H9 (cell line): Measurements from ENCODE around the gene CCDC172. TPM values are rescaled to one million over a fixed set of nuclear protein-coding genes. Genes with fewer than 3 reads are reported as not detected.

Experiments
- DNase-seq: peaks from one replicate; pipeline ENCODE4 v3.0.0-alpha.2; 2017
- H2AFZ ChIP-seq: one replicate; pipeline ENCODE4 v1.6.1; 2013; ENCODE audit warnings: mild to moderate bottlenecking, low read length, control low read depth, moderate library complexity
- H2AK5ac ChIP-seq: 2 replicates; pipeline ENCODE4 v1.6.1; 2013; ENCODE audit warnings: low read length, control low read depth, mixed read lengths; ENCODE audit not compliant: insufficient read length
- H2BK120ac ChIP-seq: one replicate; pipeline ENCODE4 v1.6.1; 2013; ENCODE audit warnings: low read depth, mild to moderate bottlenecking, low read length, control low read depth, inconsistent platforms; ENCODE audit not compliant: poor library complexity, severe bottlenecking
- H2BK12ac ChIP-seq: 2 replicates; pipeline ENCODE4 v1.6.1; 2013; ENCODE audit warnings: low read length, control low read depth, mixed read lengths, low read depth; ENCODE audit not compliant: insufficient read length
- H2BK15ac ChIP-seq: 2 replicates; pipeline ENCODE4 v1.6.1; 2013; ENCODE audit warnings: low read depth, low read length, control low read depth
- H2BK20ac ChIP-seq: one replicate; pipeline ENCODE4 v1.6.1; 2013; ENCODE audit warnings: low read depth, mild to moderate bottlenecking, low read length, control low read depth, inconsistent platforms; ENCODE audit not compliant: poor library complexity, severe bottlenecking
- H2BK5ac ChIP-seq: 2 replicates; pipeline ENCODE4 v1.6.1; 2013; ENCODE audit warnings: low read length, control low read depth, mixed read lengths; ENCODE audit not compliant: insufficient read length
- H3K14ac ChIP-seq: 2 replicates; pipeline ENCODE4 v1.6.1; 2013; ENCODE audit warnings: low read length, control low read depth; ENCODE audit not compliant: insufficient read depth
- H3K18ac ChIP-seq: 2 replicates; pipeline ENCODE4 v1.6.1; 2013; ENCODE audit warnings: low read depth, mild to moderate bottlenecking, mixed read lengths, low read length, control low read depth; ENCODE audit not compliant: insufficient read length
- H3K23ac ChIP-seq: 2 replicates; pipeline ENCODE4 v1.6.1; 2013; ENCODE audit warnings: low read length, control low read depth, mixed read lengths, low read depth; ENCODE audit not compliant: insufficient read length
- H3K23me2 ChIP-seq: 2 replicates; pipeline ENCODE4 v1.6.1; 2013; ENCODE audit warnings: low read depth, mild to moderate bottlenecking, mixed read lengths, low read length, control low read depth; ENCODE audit not compliant: insufficient read length, poor library complexity, severe bottlenecking
- H3K27ac ChIP-seq: 2 replicates; pipeline ENCODE4 v1.5.1; 2013; ENCODE audit warnings: low read length, control low read depth, mixed read lengths, low read depth; ENCODE audit not compliant: insufficient read length
- H3K27me3 ChIP-seq: 2 replicates; pipeline ENCODE4 v1.6.1; 2013; ENCODE audit warnings: low read length, control low read depth, inconsistent platforms; ENCODE audit not compliant: insufficient read depth
- H3K4ac ChIP-seq: 2 replicates; pipeline ENCODE4 v1.6.1; 2013; ENCODE audit warnings: low read depth, mild to moderate bottlenecking, control low read depth, inconsistent platforms, low read length, moderate library complexity
- H3K4me1 ChIP-seq: 2 replicates; pipeline ENCODE4 v1.6.1; 2013; ENCODE audit warnings: low read length, control low read depth, inconsistent platforms; ENCODE audit not compliant: insufficient read depth
- H3K4me2 ChIP-seq: 2 replicates; pipeline ENCODE4 v1.6.1; 2013; ENCODE audit warnings: low read length, control low read depth, mixed read lengths; ENCODE audit not compliant: insufficient read length, insufficient read depth
- H3K56ac ChIP-seq: 2 replicates; pipeline ENCODE4 v1.6.1; 2013; ENCODE audit warnings: low read depth, mild to moderate bottlenecking, mixed read lengths, low read length, control low read depth; ENCODE audit not compliant: insufficient read length
- H3K79me1 ChIP-seq: 2 replicates; pipeline ENCODE4 v1.6.1; 2013; ENCODE audit warnings: low read depth, mild to moderate bottlenecking, moderate library complexity, low read length, control low read depth, inconsistent platforms; ENCODE audit not compliant: insufficient read depth, poor library complexity, severe bottlenecking
- H3K79me2 ChIP-seq: 2 replicates; pipeline ENCODE4 v1.6.1; 2013; ENCODE audit warnings: low read length, control low read depth, inconsistent platforms; ENCODE audit not compliant: insufficient read depth
- H3K9ac ChIP-seq: 2 replicates; pipeline ENCODE4 v1.6.1; 2013; ENCODE audit warnings: low read length, control low read depth, mixed read lengths; ENCODE audit not compliant: insufficient read length; ENCODE audit errors: extremely low read depth
- H3K9me3 ChIP-seq: one replicate; pipeline ENCODE4 v1.6.1; 2013; ENCODE audit warnings: low read depth, low read length, inconsistent platforms; ENCODE audit not compliant: control insufficient read depth
- H3T11ph ChIP-seq: one replicate; pipeline ENCODE4 v1.6.1; 2013; ENCODE audit warnings: mild to moderate bottlenecking, low read length, control low read depth, inconsistent platforms
- H4K20me1 ChIP-seq: one replicate; pipeline ENCODE4 v1.6.1; 2013; ENCODE audit not compliant: control insufficient read depth, insufficient read length, insufficient read depth
- H4K5ac ChIP-seq: 2 replicates; pipeline ENCODE4 v1.6.1; 2013; ENCODE audit warnings: low read depth, mild to moderate bottlenecking, mixed read lengths, low read length, control low read depth; ENCODE audit not compliant: insufficient read length
- H4K8ac ChIP-seq: replicated peaks from 2 replicates; pipeline ENCODE4 v1.6.1; 2013; ENCODE audit warnings: low read length, control low read depth, mixed read lengths, low read depth; ENCODE audit not compliant: insufficient read length
- H4K91ac ChIP-seq: 2 replicates; pipeline ENCODE4 v1.6.1; 2013; ENCODE audit warnings: low read depth, mild to moderate bottlenecking, moderate library complexity, mixed read lengths, low read length, control low read depth; ENCODE audit not compliant: insufficient read length
- H3K27ac Mint-ChIP-seq, 3 experiments: 2 replicates in 2 of 3; 3 replicates in 1 of 3; pipeline ENCODE4 v1.8.0; 2020 to 2021; ENCODE audit warnings: mixed read lengths in 3 of 3, mild to moderate bottlenecking in 1 of 3, moderate library complexity in 1 of 3
- H3K27me3 Mint-ChIP-seq: 2 replicates; pipeline ENCODE4 v1.8.0; 2021; ENCODE audit warnings: low read depth, mild to moderate bottlenecking, moderate library complexity, mixed read lengths
- H3K36me3 Mint-ChIP-seq, 3 experiments: 2 replicates in 2 of 3; 3 replicates in 1 of 3; pipeline ENCODE4 v1.8.0; 2020 to 2021; ENCODE audit warnings: low read depth in 3 of 3, mixed read lengths in 3 of 3; ENCODE audit not compliant: insufficient read depth in 1 of 3
- H3K4me1 Mint-ChIP-seq, 2 experiments: 2 replicates each; pipeline ENCODE4 v1.8.0; 2020; ENCODE audit warnings: mixed read lengths in 2 of 2
- H3K4me3 Mint-ChIP-seq, 2 experiments: 2 replicates in 1 of 2; 3 replicates in 1 of 2; pipeline ENCODE4 v1.8.0; 2020 to 2021; ENCODE audit warnings: mild to moderate bottlenecking in 2 of 2, mixed read lengths in 2 of 2, moderate library complexity in 1 of 2
- H3K9me3 Mint-ChIP-seq, 2 experiments: 2 replicates in 1 of 2; 3 replicates in 1 of 2; pipeline ENCODE4 v1.8.0; 2020; ENCODE audit warnings: mild to moderate bottlenecking in 2 of 2, mixed read lengths in 2 of 2, moderate library complexity in 1 of 2
- WGBS: extraction: QIAGEN DNeasy Blood & Tissue Kit; methylation state at CpG from one replicate; pipeline ENCODE4 v1.1.7; 2013; ENCODE audit warnings: missing lambda C conversion rate, low lambda C conversion rate, mixed read lengths; ENCODE audit not compliant: insufficient read length; ENCODE audit errors: extremely low coverage; 5-methylcytosine and 5-hydroxymethylcytosine counted together
- total RNA-seq: library from RNA; stranded (reverse); gene quantifications from 2 replicates; pipeline ENCODE4 v1.2.1, GENCODE V29; 2021
- TF ChIP-seq, protein P1 (sequence below): fragments of 200-600 bp; sonication (generic); conservative IDR thresholded peaks from 3 replicates; pipeline ENCODE4 v1.8.0; 2021; ENCODE audit warnings: antibody characterized with exemption, mild to moderate bottlenecking

Gene CCDC172
- total RNA-seq, 1 experiment from 2014 or later: 1.3 TPM

GRCh38 chr10:116408719-116409118 lies 84.5 kb downstream of the CCDC172 start:
- TF ChIP-seq, protein P1, sequence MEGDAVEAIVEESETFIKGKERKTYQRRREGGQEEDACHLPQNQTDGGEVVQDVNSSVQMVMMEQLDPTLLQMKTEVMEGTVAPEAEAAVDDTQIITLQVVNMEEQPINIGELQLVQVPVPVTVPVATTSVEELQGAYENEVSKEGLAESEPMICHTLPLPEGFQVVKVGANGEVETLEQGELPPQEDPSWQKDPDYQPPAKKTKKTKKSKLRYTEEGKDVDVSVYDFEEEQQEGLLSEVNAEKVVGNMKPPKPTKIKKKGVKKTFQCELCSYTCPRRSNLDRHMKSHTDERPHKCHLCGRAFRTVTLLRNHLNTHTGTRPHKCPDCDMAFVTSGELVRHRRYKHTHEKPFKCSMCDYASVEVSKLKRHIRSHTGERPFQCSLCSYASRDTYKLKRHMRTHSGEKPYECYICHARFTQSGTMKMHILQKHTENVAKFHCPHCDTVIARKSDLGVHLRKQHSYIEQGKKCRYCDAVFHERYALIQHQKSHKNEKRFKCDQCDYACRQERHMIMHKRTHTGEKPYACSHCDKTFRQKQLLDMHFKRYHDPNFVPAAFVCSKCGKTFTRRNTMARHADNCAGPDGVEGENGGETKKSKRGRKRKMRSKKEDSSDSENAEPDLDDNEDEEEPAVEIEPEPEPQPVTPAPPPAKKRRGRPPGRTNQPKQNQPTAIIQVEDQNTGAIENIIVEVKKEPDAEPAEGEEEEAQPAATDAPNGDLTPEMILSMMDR: no peak
- H3K9ac ChIP-seq: no peak overlapping the region
- no peak overlapping the region for H3K4ac ChIP-seq
- no peak overlapping the region for H2BK5ac ChIP-seq
- no peak overlapping the region for H3K27ac Mint-ChIP-seq
- H3K56ac ChIP-seq: no peak overlapping the region
- H3K27me3 Mint-ChIP-seq: peaks cover 1% of the 10 kb centered on the region; the same call in 1 of the 2 replicates
- WGBS: no CpG with 5 or more reads among the region's 7 CpGs
- no peak for DNase-seq
- no peaks in the 10 kb centered on the region for H3K9me3 ChIP-seq
- no peak overlapping the region for H3K18ac ChIP-seq
- H3K23me2 ChIP-seq: no peaks in the 10 kb centered on the region
- no peak overlapping the region for H2BK120ac ChIP-seq
- H2AFZ ChIP-seq: no peak overlapping the region
- H3K23ac ChIP-seq: no peak overlapping the region
- no peak overlapping the region for H2AK5ac ChIP-seq
- H3K4me2 ChIP-seq: no peak overlapping the region
- no peak overlapping the region for H3K14ac ChIP-seq
- no peaks in the 10 kb centered on the region for H3K79me1 ChIP-seq
- no peak overlapping the region for H4K5ac ChIP-seq
- no peaks in the 10 kb centered on the region for H3K36me3 Mint-ChIP-seq
- H2BK12ac ChIP-seq: no peak overlapping the region
- no peak overlapping the region for H3T11ph ChIP-seq
- H2BK15ac ChIP-seq: no peak overlapping the region
- H2BK20ac ChIP-seq: no peak overlapping the region
- H3K9me3 Mint-ChIP-seq: no peaks in the 10 kb centered on the region
- no peaks in the 10 kb centered on the region for H4K20me1 ChIP-seq
- no peak overlapping the region for H3K27ac ChIP-seq
- no peaks in the 10 kb centered on the region for H3K27me3 ChIP-seq
- H4K91ac ChIP-seq: no peak overlapping the region
- no peak overlapping the region for H3K4me3 Mint-ChIP-seq
- no peak overlapping the region for H4K8ac ChIP-seq
- H3K4me1 Mint-ChIP-seq: peaks cover 2 to 3% of the 10 kb centered on the region in 2 experiments; a peak in 2 of 4 replicates
- H3K4me1 ChIP-seq: no peaks in the 10 kb centered on the region
- no peaks in the 10 kb centered on the region for H3K79me2 ChIP-seq
